ENCODE data around the gene CDKAL1. TPM values are rescaled to one million over a fixed set of nuclear protein-coding genes. Genes with fewer than 3 reads are reported as not detected.

The CDKAL1 gene
- total and polyA plus RNA-seq, 2 of the 8 experiments (the other 6 are each of a cell fraction or from before 2014, with no cell fraction given) = 8.4 to 24.6 TPM

GRCh38 chr6:21138336-21139069 is 604.2 kb downstream of the CDKAL1 start:
- ChIA-PET CTCF (ENCODE audit: partially characterized antibody) (interaction anchor here (1.0 to 1.2 kb wide), 2 partner anchors 20 to 130 kb away, joined by 3 to 4 read pairs; no protein-coding TSS in a partner anchor), POLR2A (ENCODE audit: partially characterized antibody) (no interaction called here)
- DNase-seq (ENCODE audit: low read depth in 1 of 2, low spot score in 2 of 2) = no peak
- Histone ChIP-seq H2BK120ac (replicated peaks; ENCODE audit: low read depth, low read length) (no peak overlapping the region), H4K8ac (ENCODE audit: extremely low read depth, insufficient read depth, low read length) (no peak overlapping the region; the same call in 1 of the 2 replicates), H3K27me3 (replicated peaks in 1 of 4; ENCODE audit: control insufficient read depth in 3 of 4, extremely low read depth in 1 of 4, insufficient read depth in 3 of 4, low read length in 3 of 4) (no peaks in the 10 kb centered on the region), H3K14ac (ENCODE audit: insufficient read length) (no peak overlapping the region), H3K36me3 (ENCODE audit: control insufficient read depth in 2 of 4, insufficient read depth in 4 of 4, low read length in 3 of 4) (no peaks in the 10 kb centered on the region), H3K4me3 (ENCODE audit: extremely low read depth in 1 of 4, insufficient read depth in 2 of 4, low read depth in 3 of 4, low read length in 4 of 4) (no peak overlapping the region), H3K9ac (replicated peaks in 1 of 4; ENCODE audit: extremely low read depth in 1 of 4, low read depth in 3 of 4, low read length in 3 of 4) (no peak overlapping the region), H4K5ac (ENCODE audit: insufficient read length, low read depth, low read length) (no peak overlapping the region), H3K23ac (ENCODE audit: insufficient read length) (no peak overlapping the region), H3K4me1 (replicated peaks in 1 of 4; ENCODE audit: control insufficient read depth in 3 of 4, insufficient read depth in 4 of 4, low read length in 3 of 4) (peaks cover 0 to 7% (median 2%) of the 10 kb centered on the region in 4 experiments; a peak in 3 of 7 replicates), H3K9me3 (ENCODE audit: insufficient read depth in 2 of 2, low read depth in 1 of 2, low read length in 1 of 2) (no peaks in the 10 kb centered on the region), H2BK15ac (ENCODE audit: low read length) (no peak overlapping the region), H3K56ac (replicated peaks; ENCODE audit: insufficient read length, low read depth, low read length) (no peak overlapping the region), H3K18ac (ENCODE audit: extremely low read depth, low read length) (no peak overlapping the region), H2BK12ac (ENCODE audit: low read depth, low read length) (no peak overlapping the region), H3K27ac (ENCODE audit: low read depth, low read length) (no peak overlapping the region), H2BK5ac (ENCODE audit: low read depth, low read length) (no peak overlapping the region), H3K79me2 (ENCODE audit: control insufficient read depth in 1 of 2, insufficient read depth in 2 of 2, low read length in 2 of 2) (no peaks in the 10 kb centered on the region), H3K79me1 (ENCODE audit: low read depth, low read length) (no peaks in the 10 kb centered on the region), H2AK5ac (ENCODE audit: low read depth, low read length) (no peak overlapping the region), H3K4ac (replicated peaks; ENCODE audit: insufficient read length, low read depth, low read length) (no peak overlapping the region), H3K4me2 (ENCODE audit: insufficient read depth in 1 of 2, low read depth in 2 of 2, low read length in 2 of 2) (no peak overlapping the region), H2BK20ac (ENCODE audit: low read length) (no peak overlapping the region), H3K23me2 (ENCODE audit: low read depth, low read length) (no peaks in the 10 kb centered on the region), H4K20me1 (replicated peaks in 1 of 2; ENCODE audit: control insufficient read depth in 1 of 2, insufficient read depth in 2 of 2, low read length in 2 of 2) (no peaks in the 10 kb centered on the region), H4K91ac (replicated peaks; ENCODE audit: insufficient read length, low read length) (no peak overlapping the region), H2AFZ (ENCODE audit: low read length) (no peak overlapping the region)
- 79% methylated on average over 8 of the region's 8 CpGs; no CpG with 5 or more reads in 1 of the 2 experiments for WGBS, 2 experiments (ENCODE audit: extremely low coverage in 1 of 2, insufficient coverage in 1 of 2, insufficient read length in 1 of 2, insufficient replicate concordance in 2 of 2, low coverage in 1 of 2, low lambda C conversion rate in 2 of 2, missing lambda C conversion rate in 1 of 2)
- no peak for FAIRE-seq
- TF ChIP-seq CBX5 (IDR thresholded peaks at IDR 0.05; ENCODE audit: low read depth, low read length) = no peak
- no peak for TF ChIP-seq KDM5A (IDR thresholded peaks at IDR 0.05; ENCODE audit: low read length)

Data from H1 (cell line).